DMS153 treated with DMSO at 0.1 percent for 48 hours (cell line): ENCODE data around the gene SPATS1.

Source experiments
- DNase-seq: peaks from one replicate; lab custom pipeline; 2025; ENCODE audit not compliant: unreplicated experiment; lab: John Stamatoyannopoulos, UW

Gene SPATS1

GRCh38 chr6:44386364-44386928 is 44.0 kb downstream of the SPATS1 start:
- DNase-seq = no peak

DNA sequence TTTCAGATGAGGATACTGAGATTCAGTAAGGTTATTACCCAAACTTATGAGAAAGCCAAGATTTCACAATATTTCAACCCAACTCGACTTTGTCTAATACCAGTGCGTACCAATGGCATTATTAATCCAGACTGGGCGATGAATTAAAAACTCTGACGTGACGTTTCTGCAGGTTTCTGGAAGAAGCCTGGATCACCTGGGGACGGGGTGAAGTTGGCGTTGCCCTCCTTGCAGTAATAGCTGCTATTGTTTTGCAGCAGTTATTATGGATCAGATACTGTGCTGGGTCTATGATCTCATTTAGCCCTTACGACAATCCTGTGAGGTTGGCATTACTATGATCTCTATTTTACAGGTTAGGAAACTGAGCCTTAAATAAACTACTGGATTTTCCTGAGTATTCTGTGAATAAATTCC is 44.5 kb downstream of the SPATS1 start:
- DNase-seq = peak; percentile 67

DNA sequence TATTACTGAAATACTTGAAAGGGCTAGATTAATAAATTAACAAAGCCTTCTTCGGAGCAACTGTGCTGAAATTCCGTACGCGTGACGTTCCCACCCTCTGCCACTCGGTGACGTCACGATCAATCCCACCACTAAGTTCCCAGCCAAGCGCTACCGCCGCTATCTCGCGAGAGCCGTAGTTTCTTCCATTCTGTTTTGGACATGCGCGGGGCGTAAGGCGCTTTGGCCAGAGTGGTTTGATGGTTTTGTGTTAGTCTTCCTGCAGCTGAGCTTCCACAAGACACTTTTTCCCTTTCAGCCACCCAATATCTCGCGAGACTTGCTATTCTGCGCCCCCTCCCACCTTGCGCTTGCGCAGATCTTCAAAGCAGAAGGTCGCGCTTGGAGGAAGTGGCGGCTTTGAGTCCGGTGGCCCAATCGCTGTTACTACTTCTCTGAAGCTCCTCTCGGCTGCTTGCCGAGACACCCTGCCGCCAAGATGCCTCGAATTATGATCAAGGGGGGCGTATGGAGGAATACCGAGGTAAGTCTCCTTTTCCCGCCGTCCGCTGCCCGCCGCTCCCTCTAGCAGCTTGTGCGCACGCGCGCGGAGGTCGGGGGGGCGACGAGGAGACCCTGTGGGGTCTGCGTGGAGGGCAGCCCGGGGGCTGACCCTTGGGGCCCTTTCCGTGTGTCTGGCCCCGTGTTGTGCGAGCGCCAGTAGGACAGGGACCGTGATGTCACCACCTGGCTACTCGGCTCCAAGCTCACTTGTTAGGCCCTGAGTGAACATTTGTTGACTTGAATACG is 45.1 kb downstream of the SPATS1 start, which contains the start of gene CDC5L:
CDC5L (plus strand) TSS at position 361 of the 789 bp plus-strand sequence; CDS start at position 479, 118 bp downstream.
- DNase-seq = peak; percentile 99

DNA sequence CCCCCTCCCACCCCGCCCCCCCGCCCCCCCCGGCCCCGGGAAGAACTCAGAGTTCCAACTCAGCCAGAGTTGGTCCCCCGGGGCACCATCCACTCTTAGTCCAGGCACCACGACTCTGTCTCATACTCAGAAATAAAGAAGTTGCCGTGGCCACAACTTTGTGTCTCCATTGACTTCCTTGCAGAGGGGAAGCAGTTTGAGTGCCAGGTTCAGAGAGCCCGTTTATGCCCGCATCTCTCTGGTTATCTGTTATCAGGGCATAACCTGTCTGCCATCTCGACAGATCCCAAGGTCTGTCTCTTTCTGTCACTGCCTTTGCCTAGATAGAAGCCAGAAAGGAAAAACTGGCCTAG is 45.7 kb downstream of the SPATS1 start:
- no peak for DNase-seq

DNA sequence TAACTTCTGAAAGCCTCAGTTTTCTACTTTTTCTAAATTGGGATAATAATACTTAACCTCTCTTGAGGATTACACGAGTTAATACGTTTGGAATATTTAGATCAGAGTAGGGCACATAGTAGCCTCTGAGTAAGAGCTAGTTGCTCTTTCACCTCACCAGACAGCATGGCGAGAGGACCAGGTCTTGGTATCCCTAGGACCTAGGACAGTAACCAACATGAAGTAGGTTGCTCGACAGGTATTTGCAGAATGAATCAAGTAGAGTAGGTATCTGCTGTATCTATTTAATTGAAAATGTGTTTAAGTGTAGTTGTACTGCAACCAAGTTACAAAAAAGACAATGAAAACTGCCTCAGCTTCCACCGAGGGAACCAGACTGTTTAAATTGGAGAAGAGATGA is 46.4 kb downstream of the SPATS1 start:
- no peak for DNase-seq

DNA sequence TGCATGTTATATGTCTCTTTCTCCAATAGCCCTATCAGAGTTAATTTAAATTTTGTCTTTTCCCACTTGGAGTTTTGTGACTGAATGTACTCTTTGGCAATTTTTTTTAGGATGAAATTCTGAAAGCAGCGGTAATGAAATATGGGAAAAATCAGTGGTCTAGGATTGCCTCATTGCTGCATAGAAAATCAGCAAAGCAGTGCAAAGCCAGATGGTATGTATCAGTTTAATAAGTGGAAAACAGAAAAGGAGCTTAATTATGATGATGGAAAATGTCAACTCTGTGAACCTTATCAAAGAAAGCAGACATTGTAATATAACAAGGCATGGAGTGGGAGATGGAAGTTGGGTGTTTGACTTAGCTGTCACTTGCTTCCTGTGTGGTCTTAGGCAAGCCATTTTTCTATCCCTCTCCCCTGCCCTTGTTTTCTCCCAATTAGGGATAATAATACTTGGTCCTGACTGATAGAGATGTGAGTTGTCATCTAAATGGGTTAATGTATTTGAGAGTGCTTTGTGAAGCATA is 47.8 kb downstream of the SPATS1 start:
- no peak for DNase-seq
